WERI-Rb-1 (cell line): ENCODE results near the gene REXO5.

Experiments used
- DNase-seq: peaks from one replicate; pipeline ENCODE4 v3.0.0-alpha.2; 2020
- H3K27ac ChIP-seq: fragments of 250-450 bp; sonication (Bioruptor Pico); 2 replicates; pipeline ENCODE4 v1.5.1; 2020; ENCODE audit warnings: mild to moderate bottlenecking, moderate library complexity
- H3K27me3 ChIP-seq: fragments of 250-450 bp; sonication (Bioruptor Pico); 2 replicates; pipeline ENCODE4 v1.5.1; 2021; ENCODE audit warnings: mild to moderate bottlenecking, low read depth, moderate library complexity; ENCODE audit not compliant: insufficient read depth, severe bottlenecking
- H3K36me3 ChIP-seq: fragments of 250-450 bp; sonication (Bioruptor Pico); 2 replicates; pipeline ENCODE4 v1.5.1; 2020; ENCODE audit warnings: mild to moderate bottlenecking, moderate library complexity
- H3K4me3 ChIP-seq: 2 replicates; pipeline ENCODE4 v1.5.1; 2011; ENCODE audit warnings: low read depth, mild to moderate bottlenecking, control low read depth, low read length
- H3K9me3 ChIP-seq: fragments of 250-450 bp; sonication (Bioruptor Pico); 2 replicates; pipeline ENCODE4 v1.5.1; 2021; ENCODE audit warnings: mild to moderate bottlenecking, moderate library complexity; ENCODE audit not compliant: severe bottlenecking
- TF ChIP-seq, protein P1 (sequence below): IDR thresholded peaks from 2 replicates; pipeline ENCODE4 v1.5.1; 2011; ENCODE audit warnings: low read depth, mild to moderate bottlenecking, control low read depth, inconsistent platforms, low read length

REXO5 gene

DNA sequence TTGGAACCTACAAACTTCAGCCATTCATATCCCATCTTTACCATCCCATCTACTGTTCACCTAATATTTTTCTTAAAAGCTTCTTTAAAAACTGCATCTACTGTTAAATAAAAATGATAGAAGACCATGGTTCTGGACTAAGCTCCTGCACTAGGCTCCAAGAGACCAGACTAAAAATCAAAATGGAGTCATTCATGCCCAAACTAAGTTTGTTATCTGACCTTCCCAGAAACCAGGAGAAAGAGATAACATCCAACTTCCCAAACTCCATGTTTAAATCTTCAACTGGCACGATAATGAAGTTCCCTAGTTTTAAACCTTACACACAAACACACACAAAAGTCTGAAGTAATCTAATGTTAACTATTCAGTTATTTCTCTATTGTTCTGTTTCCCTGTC lies 80.0 kb downstream of the REXO5 start:
- DNase-seq = no peak
- TF ChIP-seq, protein P1, sequence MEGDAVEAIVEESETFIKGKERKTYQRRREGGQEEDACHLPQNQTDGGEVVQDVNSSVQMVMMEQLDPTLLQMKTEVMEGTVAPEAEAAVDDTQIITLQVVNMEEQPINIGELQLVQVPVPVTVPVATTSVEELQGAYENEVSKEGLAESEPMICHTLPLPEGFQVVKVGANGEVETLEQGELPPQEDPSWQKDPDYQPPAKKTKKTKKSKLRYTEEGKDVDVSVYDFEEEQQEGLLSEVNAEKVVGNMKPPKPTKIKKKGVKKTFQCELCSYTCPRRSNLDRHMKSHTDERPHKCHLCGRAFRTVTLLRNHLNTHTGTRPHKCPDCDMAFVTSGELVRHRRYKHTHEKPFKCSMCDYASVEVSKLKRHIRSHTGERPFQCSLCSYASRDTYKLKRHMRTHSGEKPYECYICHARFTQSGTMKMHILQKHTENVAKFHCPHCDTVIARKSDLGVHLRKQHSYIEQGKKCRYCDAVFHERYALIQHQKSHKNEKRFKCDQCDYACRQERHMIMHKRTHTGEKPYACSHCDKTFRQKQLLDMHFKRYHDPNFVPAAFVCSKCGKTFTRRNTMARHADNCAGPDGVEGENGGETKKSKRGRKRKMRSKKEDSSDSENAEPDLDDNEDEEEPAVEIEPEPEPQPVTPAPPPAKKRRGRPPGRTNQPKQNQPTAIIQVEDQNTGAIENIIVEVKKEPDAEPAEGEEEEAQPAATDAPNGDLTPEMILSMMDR = no peak
- H3K4me3 ChIP-seq = no peak overlapping the region
- peaks cover 81% of the 10 kb centered on the region for H3K36me3 ChIP-seq
- H3K9me3 ChIP-seq = no peaks in the 10 kb centered on the region
- no peaks in the 10 kb centered on the region for H3K27me3 ChIP-seq
- no peak overlapping the region for H3K27ac ChIP-seq

DNA sequence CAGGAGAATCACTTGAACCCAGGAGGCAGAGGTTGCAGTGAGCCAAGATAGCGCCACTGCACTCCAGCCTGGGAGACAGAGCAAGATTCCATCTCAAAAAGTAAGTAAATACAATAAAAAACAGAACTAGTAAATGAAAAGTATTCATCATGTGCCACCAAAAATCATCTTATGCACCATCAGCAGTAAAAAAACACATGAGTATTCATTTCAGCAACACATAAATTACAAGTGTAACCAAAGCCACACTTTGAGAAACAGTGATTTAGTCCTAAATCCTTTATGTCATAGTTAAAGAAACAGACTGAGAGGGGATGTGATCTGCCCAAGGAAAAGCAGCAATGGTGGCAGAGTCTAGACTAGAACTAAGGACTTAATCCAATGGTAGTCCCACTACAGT lies 80.9 kb downstream of the REXO5 start:
- no peak overlapping the region for H3K27ac ChIP-seq
- DNase-seq = no peak
- H3K9me3 ChIP-seq = no peaks in the 10 kb centered on the region
- no peaks in the 10 kb centered on the region for H3K27me3 ChIP-seq
- TF ChIP-seq, protein P1 = no peak
- H3K36me3 ChIP-seq = peaks cover 90% of the 10 kb centered on the region
- no peak overlapping the region for H3K4me3 ChIP-seq

DNA sequence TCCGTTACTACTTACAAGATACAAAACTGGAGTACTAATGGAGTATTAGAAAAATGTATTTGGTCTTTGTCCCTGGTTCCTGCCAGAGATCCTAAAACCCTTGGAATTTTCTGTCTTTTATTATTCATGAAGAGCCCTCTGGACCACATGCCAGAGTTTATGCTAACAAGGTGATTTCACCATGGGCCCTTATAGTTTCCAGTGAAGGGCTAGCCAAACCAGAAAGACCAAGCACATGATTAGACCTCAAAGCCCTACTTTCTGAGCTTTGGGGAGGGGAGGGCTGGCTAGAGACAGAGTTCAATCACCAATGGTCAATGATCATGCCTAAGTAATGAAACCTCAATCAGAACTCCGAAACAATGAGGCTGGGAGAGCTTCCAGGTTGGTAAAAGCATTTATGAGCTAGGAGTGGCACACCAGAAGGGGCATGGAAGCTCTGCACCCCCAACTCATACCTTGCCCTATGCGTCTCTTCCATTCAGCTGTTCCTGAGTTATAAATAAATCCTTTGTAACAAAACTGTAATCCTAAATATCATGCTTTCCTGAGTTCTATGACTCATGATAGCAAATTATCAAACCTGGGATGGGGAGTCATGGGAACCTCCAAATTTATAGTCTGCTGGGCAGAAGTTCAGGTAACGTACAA lies 83.4 kb downstream of the REXO5 start:
- TF ChIP-seq, protein P1 = no peak
- Histone ChIP-seq H3K27me3 (no peaks in the 10 kb centered on the region), H3K9me3 (no peaks in the 10 kb centered on the region), H3K36me3 (peaks cover 94% of the 10 kb centered on the region), H3K27ac (no peak overlapping the region), H3K4me3 (no peak overlapping the region)
- DNase-seq = no peak

DNA sequence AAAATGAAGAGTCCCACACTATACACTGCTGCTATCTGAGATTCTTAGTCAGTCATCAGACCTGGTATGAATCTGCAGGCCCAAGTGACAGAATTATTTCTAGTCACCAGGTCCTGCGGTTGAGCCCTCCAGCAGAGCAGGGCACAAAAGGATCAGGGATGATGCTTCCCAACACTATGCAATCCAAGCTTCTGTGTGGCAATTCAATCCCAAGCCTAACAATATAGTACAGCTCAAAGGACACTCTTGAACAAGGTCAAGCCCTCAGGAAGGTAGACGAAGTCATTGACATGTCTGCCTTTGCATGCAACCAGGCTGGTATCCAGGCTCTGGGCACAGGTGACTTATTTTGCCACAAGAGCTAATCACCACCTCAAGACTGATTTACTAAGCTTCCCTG lies 88.1 kb downstream of the REXO5 start:
- no peak for DNase-seq
- Histone ChIP-seq H3K36me3 (peaks cover 92% of the 10 kb centered on the region), H3K27ac (no peak overlapping the region), H3K4me3 (no peak overlapping the region), H3K27me3 (no peaks in the 10 kb centered on the region), H3K9me3 (no peaks in the 10 kb centered on the region)
- TF ChIP-seq, protein P1 = no peak

DNA sequence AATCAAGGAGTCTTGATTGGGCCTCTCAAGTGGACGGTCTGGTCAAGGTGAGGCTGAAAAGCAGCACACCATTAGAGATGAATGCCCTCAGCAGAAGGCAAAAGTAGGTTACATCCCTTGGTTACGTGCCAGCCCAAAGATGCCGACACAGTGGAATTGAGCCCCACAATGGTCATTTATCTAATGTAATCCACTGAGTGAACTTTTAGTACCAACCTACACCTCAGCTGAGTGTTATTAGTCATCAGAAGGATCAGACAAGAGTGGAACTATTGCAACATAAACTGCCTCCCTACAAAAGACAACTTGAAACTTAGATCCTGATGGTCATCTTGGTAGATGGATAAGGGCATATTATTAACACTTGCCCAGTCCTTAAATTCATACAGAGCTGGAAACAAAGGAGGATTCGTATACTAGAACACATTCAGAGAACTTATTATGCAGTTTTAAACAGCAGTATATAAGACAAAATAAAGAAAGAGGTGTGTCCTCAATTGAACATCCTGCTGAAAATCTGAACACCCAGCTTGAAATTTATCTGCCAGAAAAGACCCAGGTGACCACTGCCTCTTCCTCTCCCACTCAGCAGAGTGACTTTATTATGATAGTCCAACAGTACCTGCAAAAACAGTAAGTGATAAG lies 91.0 kb downstream of the REXO5 start:
- Histone ChIP-seq H3K27ac (no peak overlapping the region), H3K36me3 (peaks cover 73% of the 10 kb centered on the region), H3K27me3 (no peaks in the 10 kb centered on the region), H3K4me3 (no peak overlapping the region), H3K9me3 (no peaks in the 10 kb centered on the region)
- TF ChIP-seq, protein P1 = no peak
- no peak for DNase-seq
